ENCODE data around the gene IPO11. TPM values are rescaled to one million over a fixed set of nuclear protein-coding genes. Genes with fewer than 3 reads are reported as not detected.
A peak's percentile ranks its signal among the peaks of the same experiment; 100 is the strongest.

Gene IPO11
- total RNA-seq, 2 experiments from 2014 or later = 34.8 to 38.9 TPM

GRCh38 chr5:62395210-62395950 lies 17.2 kb upstream of the IPO11 start:
- CTCF ChIA-PET = interaction anchor here (0.9 to 1.8 kb wide), 4 partner anchors 8 to 171 kb away, joined by 3 to 11 read pairs (median 4); partner anchors contain the start of gene DIMT1
- Mint-ChIP-seq H3K4me3 (no peak overlapping the region), H3K4me1 (ENCODE audit: low read depth) (peaks cover 35% of the 10 kb centered on the region), H3K27me3 (ENCODE audit: low read depth) (no peaks in the 10 kb centered on the region), H3K27ac (peak overlapping the region; percentile 49), H3K9me3 (ENCODE audit: insufficient read depth) (no peaks in the 10 kb centered on the region), H3K36me3 (ENCODE audit: low read depth) (peaks cover 68% of the 10 kb centered on the region)
- POLR2A ChIA-PET = interaction anchor here (1.1 to 2.9 kb wide), 3 partner anchors 8 to 32 kb away, joined by 4 to 16 read pairs (median 6); partner anchors contain the start of gene DIMT1
- DNase-seq (no peak), ATAC-seq (no peak)

- ChIA-PET POLR2A (interaction anchor here (0.6 to 3.2 kb wide), 13 partner anchors 9 to 180 kb away, joined by 3 to 44 read pairs (median 4); partner anchors contain the start of genes IPO11 and KIF2A), CTCF (interaction anchor here (0.6 to 4.6 kb wide), 12 partner anchors 9 to 179 kb away, joined by 3 to 24 read pairs (median 4); partner anchors contain the start of genes IPO11 and KIF2A)
- Mint-ChIP-seq H3K27me3 (ENCODE audit: low read depth) (no peaks in the 10 kb centered on the region), H3K27ac (peak within 1 kb of the TSS; percentile 93), H3K9me3 (ENCODE audit: insufficient read depth) (no peaks in the 10 kb centered on the region), H3K4me1 (ENCODE audit: low read depth) (peaks cover 35% of the 10 kb centered on the region), H3K36me3 (ENCODE audit: low read depth) (peaks cover 22% of the 10 kb centered on the region), H3K4me3 (peak within 1 kb of the TSS; percentile 96)
- peak; percentile 97 for ATAC-seq
- peak; percentile 97 for DNase-seq
Observed at GRCh38 chr5:62403411-62404250, 8.9 kb upstream of the IPO11 start, which contains the start of gene DIMT1. TSS of gene DIMT1 (minus strand) at chr5:62403905. CDS start at chr5:62403772, 133 bp downstream.

DNA sequence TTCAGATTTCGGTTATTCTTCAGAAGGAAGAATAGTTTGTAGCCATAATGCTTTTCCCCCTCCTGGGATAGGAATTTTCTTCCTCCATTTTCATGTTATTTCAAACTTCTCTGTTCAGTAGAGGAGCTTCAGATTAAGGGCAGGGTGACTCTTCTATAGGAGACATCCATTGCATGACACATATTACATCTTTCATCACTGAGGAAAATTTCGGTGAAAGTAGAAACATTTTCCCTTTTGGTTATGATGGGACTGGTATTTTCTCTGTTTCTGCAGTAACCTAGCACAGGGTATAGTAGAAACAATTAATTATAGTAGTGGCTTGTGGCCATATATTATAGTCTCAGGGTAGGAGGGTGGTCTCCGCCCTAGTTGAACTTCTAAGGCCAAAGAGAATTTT lies 1.1 kb downstream of the IPO11 start:
- peak overlapping the region; percentile 85 for H3K4me3 Mint-ChIP-seq
- H3K9me3 Mint-ChIP-seq (ENCODE audit: insufficient read depth) = no peaks in the 10 kb centered on the region
- H3K36me3 Mint-ChIP-seq (ENCODE audit: low read depth) = no peaks in the 10 kb centered on the region
- ChIA-PET CTCF (interaction anchor here (1.1 to 4.2 kb wide), 5 partner anchors 10 to 190 kb away, joined by 3 to 15 read pairs (median 4); partner anchors contain the start of gene DIMT1), POLR2A (interaction anchor here (0.9 to 3.4 kb wide), 2 partner anchors 11 to 18 kb away, joined by 5 to 44 read pairs; partner anchors contain the start of gene DIMT1)
- H3K4me1 Mint-ChIP-seq (ENCODE audit: low read depth) = peaks cover 28% of the 10 kb centered on the region
- peak overlapping the region; percentile 92 for H3K27ac Mint-ChIP-seq
- no peak for ATAC-seq
- no peaks in the 10 kb centered on the region for H3K27me3 Mint-ChIP-seq (ENCODE audit: low read depth)
- no peak for DNase-seq

DNA sequence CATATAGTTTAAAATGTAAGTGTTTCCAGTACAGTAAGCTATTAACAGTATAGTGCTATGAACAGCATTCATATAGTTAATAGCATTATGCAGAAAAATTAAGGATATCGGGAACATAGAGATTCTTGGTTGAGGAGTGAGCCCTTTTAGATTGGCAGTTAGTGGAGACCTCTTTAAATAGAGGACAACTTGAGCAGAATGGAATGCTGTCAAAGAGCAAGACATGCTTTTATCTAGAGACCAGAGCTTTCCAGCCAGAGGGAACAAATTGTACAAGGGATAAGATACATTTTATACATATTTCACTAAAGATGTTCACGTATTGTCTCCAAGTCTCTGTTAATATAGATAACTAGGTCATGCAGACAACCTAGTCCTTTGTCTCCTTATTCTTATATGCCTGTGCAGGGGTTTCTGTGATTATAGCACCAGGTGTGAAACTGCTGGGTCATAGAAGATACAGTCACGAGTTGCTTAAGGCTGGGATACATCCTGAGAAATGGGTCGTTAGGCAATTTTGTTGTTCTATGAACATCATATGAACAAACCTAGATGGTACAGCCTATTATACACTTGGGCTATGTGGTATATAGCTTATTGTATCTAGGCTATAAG lies 6.0 kb downstream of the IPO11 start:
- no peak for DNase-seq
- ChIA-PET CTCF (no interaction called here), POLR2A (interaction anchor here (0.5 kb wide), 1 partner anchor 73 kb away, joined by 4 read pairs; no protein-coding TSS in a partner anchor)
- H3K4me3 Mint-ChIP-seq = no peak overlapping the region
- ATAC-seq = no peak
- no peaks in the 10 kb centered on the region for H3K9me3 Mint-ChIP-seq (ENCODE audit: insufficient read depth)
- H3K4me1 Mint-ChIP-seq (ENCODE audit: low read depth) = peaks cover 15% of the 10 kb centered on the region
- H3K36me3 Mint-ChIP-seq (ENCODE audit: low read depth) = peaks cover 2% of the 10 kb centered on the region
- H3K27ac Mint-ChIP-seq = no peak overlapping the region
- no peaks in the 10 kb centered on the region for H3K27me3 Mint-ChIP-seq (ENCODE audit: low read depth)

DNA sequence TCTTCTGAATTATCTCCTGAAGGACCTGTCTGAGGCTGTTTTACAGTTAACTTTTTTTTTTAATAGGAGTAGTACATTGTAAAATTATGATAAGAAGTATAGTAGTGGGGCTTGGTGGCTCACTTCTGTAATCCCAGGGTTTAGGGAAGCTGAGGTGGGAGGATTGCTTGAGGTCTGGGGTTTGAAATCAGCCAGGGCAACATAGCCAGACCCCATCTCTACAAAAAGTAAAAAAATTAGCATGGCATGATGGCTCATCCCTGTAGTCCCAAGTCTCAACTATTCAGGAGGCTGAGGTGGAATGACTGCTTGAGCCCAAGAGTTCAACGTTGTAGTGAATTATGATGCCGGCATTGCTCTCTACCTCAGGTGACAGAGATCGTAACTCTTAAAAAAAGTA lies 7.0 kb downstream of the IPO11 start:
- Mint-ChIP-seq H3K9me3 (ENCODE audit: insufficient read depth) (no peaks in the 10 kb centered on the region), H3K4me1 (ENCODE audit: low read depth) (peaks cover 5% of the 10 kb centered on the region), H3K27ac (no peak overlapping the region), H3K27me3 (ENCODE audit: low read depth) (no peaks in the 10 kb centered on the region), H3K4me3 (no peak overlapping the region), H3K36me3 (ENCODE audit: low read depth) (peaks cover 2% of the 10 kb centered on the region)
- no peak for ATAC-seq
- CTCF ChIA-PET = no interaction called here
- no peak for DNase-seq
- POLR2A ChIA-PET = no interaction called here

DNA sequence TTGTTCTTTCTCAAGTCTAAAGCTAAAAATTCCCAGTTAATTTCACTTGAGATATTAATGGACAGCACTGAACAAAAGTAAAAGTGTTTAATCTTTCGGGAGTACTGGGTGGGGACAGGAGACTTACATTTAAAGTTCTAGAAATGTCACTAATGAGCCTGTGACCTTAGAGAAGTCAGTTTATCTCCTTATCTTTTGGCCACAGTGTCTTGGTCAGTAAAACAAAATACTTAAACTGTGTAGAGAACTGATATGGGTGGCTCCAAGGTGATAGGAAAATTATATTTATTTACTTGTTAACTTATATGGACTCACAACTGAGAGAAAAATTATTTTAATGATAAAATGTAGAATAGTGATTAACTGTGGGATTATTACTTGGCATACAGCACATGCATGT lies 8.9 kb downstream of the IPO11 start:
- H3K9me3 Mint-ChIP-seq (ENCODE audit: insufficient read depth) = no peaks in the 10 kb centered on the region

GRCh38 chr5:62424763-62425162 lies 12.2 kb downstream of the IPO11 start:
- Mint-ChIP-seq H3K4me3 (no peak overlapping the region), H3K9me3 (ENCODE audit: insufficient read depth) (no peaks in the 10 kb centered on the region), H3K36me3 (ENCODE audit: low read depth) (peaks cover 4% of the 10 kb centered on the region), H3K4me1 (ENCODE audit: low read depth) (peaks cover 2% of the 10 kb centered on the region), H3K27me3 (ENCODE audit: low read depth) (no peaks in the 10 kb centered on the region), H3K27ac (no peak overlapping the region)
- no peak for DNase-seq
- ChIA-PET CTCF (no interaction called here), POLR2A (no interaction called here)
- ATAC-seq = no peak

More for the DNA sequence above, 8.9 kb downstream of the IPO11 start:
- ChIA-PET CTCF (no interaction called here), POLR2A (interaction anchor here (0.9 kb wide), 1 partner anchor 10 kb away, joined by 3 read pairs; no protein-coding TSS in a partner anchor)
- Mint-ChIP-seq H3K4me1 (ENCODE audit: low read depth) (peaks cover 2% of the 10 kb centered on the region), H3K4me3 (no peak overlapping the region), H3K27ac (no peak overlapping the region), H3K36me3 (ENCODE audit: low read depth) (peaks cover 6% of the 10 kb centered on the region), H3K27me3 (ENCODE audit: low read depth) (no peaks in the 10 kb centered on the region)
- no peak for ATAC-seq
- DNase-seq = no peak

DNA sequence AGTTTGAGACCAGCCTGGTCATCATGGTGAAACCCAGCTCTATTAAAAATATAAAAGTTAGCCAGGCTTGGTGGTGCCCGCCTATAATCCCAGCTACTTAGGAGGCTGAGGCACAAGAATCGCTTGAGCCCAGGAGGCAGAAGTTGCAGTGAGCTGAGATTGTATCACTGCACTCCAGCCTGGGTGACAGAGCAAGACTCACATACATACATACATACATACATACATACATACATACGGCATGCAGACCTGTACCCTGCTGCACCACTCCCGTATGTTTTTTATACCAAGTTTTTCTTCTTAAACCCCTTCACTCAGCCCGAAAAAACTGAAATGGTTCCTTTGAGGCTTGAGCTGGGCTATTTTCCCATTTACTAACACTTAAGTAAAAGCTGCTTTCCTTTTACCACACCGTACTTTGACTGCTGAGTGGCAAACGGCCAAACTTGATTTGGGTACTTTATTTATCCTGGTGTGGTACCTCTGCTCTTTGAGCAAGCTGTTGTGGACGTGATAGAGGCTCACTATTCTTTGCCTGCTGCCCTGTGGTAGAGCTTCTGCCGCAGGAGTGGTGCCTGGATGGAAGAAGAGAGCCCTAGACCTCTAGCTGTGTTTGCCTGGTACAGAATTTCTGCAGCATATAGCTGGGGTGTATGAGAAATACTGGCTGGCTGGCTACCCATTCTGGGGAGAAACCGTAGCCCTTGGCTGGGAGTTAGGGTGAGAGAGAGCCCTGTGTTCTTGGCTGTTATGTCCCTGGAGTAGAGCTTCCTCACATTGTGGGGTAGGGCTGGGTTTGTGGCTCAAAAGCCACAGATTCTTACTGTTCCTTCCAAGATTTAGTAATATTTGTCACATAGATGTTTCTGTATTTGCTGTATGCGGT lies 19.4 kb downstream of the IPO11 start:
- Mint-ChIP-seq H3K4me3 (no peak overlapping the region), H3K36me3 (ENCODE audit: low read depth) (peaks cover 4% of the 10 kb centered on the region), H3K4me1 (ENCODE audit: low read depth) (peaks cover 9% of the 10 kb centered on the region), H3K27me3 (ENCODE audit: low read depth) (no peaks in the 10 kb centered on the region), H3K9me3 (ENCODE audit: insufficient read depth) (no peaks in the 10 kb centered on the region), H3K27ac (no peak overlapping the region)
- POLR2A ChIA-PET = interaction anchor here (1.1 to 1.6 kb wide), 3 partner anchors 10 to 18 kb away, joined by 3 to 5 read pairs (median 3); no protein-coding TSS in a partner anchor
- ATAC-seq (no peak), DNase-seq (no peak)
- CTCF ChIA-PET = interaction anchor here (1.3 to 3.3 kb wide), 5 partner anchors 8 to 34 kb away, joined by 4 to 15 read pairs (median 4); no protein-coding TSS in a partner anchor

DNA sequence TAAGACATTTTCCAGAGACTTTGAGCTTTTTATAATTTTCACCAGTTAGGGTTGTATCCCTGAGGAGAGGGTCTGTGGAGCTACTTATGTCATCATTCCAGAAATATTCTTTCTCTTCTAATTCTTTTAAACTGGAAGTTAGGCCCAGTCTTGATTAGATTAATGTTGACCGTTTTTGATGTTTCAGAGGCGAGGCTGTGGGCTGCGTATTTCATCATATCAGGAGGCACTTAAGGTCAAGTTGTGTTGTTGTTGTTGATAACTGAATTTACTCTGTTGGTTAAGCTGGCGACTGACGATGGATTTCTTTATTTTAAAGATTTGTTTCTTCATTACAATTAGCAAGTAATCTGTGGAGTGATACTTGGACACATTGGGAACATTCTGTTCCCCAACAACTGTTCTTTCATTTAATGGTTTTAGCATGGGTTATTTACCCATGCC lies 20.1 kb downstream of the IPO11 start:
- peaks cover 9% of the 10 kb centered on the region for H3K4me1 Mint-ChIP-seq (ENCODE audit: low read depth)
- ATAC-seq = no peak
- H3K9me3 Mint-ChIP-seq (ENCODE audit: insufficient read depth) = no peaks in the 10 kb centered on the region
- peaks cover 6% of the 10 kb centered on the region for H3K36me3 Mint-ChIP-seq (ENCODE audit: low read depth)
- H3K27ac Mint-ChIP-seq = no peak overlapping the region
- ChIA-PET POLR2A (interaction anchor here (0.5 to 1.1 kb wide), 2 partner anchors 9 to 415 kb away, joined by 3 read pairs; no protein-coding TSS in a partner anchor), CTCF (interaction anchor here (1.3 to 3.3 kb wide), 4 partner anchors 9 to 33 kb away, joined by 4 to 15 read pairs (median 6); no protein-coding TSS in a partner anchor)
- DNase-seq = no peak
- no peaks in the 10 kb centered on the region for H3K27me3 Mint-ChIP-seq (ENCODE audit: low read depth)
- H3K4me3 Mint-ChIP-seq = no peak overlapping the region

DNA sequence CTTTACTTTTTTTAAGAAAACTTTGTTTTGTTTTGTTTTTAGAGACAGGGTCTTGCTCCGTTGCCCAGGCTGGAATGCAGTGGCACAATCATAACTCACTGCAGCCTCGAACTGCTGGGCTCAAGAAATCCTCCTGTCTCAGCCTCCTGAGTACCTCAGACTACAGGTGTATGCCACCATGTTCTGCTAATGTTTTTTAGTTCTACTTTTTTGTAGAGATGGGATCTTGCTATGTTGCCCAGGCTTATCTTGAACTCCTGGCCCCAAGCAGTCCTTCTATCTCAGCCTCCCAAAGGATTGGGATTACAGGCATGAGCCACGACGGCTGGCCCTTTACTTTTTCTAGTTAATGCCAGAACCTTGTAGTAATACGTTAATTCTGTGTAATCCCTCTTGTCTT lies 36.0 kb downstream of the IPO11 start:
- H3K27ac Mint-ChIP-seq = no peak overlapping the region
- ATAC-seq (no peak), DNase-seq (no peak)
- CTCF ChIA-PET = interaction anchor here (1.5 kb wide), 1 partner anchor 11 kb away, joined by 10 read pairs; no protein-coding TSS in a partner anchor
- H3K4me3 Mint-ChIP-seq = no peak overlapping the region
- POLR2A ChIA-PET = no interaction called here
- no peaks in the 10 kb centered on the region for H3K9me3 Mint-ChIP-seq (ENCODE audit: insufficient read depth)
- H3K36me3 Mint-ChIP-seq (ENCODE audit: low read depth) = peaks cover 8% of the 10 kb centered on the region
- H3K27me3 Mint-ChIP-seq (ENCODE audit: low read depth) = no peaks in the 10 kb centered on the region
- H3K4me1 Mint-ChIP-seq (ENCODE audit: low read depth) = no peaks in the 10 kb centered on the region
